HG02870 (cell line): ENCODE measurements around the gene AIFM3.

Experiments used
- ATAC-seq: cut with Tn5 transposase; IDR thresholded peaks from one replicate; pipeline ENCODE4 v1.9.1; 2021; ENCODE audit warnings: mild to moderate bottlenecking, moderate library complexity; ENCODE audit not compliant: unreplicated experiment

AIFM3 gene

DNA sequence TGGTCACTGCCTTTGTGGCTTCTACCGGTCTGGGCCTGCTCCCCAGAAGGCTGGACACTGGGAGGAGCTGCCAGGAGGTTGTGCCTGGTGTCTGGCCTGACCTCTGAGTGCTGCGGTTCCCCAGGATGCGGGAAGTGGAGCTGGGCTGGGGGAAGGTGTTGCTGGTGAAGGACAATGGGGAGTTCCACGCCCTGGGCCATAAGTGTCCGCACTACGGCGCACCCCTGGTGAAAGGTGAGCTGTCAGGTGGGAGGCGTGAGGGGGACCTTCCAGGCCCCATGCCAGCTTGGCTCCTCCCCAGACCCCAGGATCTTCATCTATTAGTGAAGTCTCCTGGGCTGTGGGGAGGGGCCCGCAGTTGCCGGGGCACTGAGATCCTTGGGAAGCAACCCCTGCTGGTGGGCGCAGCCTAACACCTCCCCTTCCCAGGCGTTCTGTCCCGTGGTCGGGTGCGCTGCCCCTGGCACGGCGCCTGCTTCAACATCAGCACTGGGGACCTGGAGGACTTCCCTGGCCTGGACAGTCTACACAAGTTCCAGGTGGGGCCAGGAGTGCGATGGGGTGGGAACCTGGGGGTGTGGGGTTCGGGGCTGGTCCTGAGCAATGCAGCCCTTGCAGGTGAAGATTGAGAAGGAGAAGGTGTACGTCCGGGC lies 6.7 kb downstream of the AIFM3 start:
- no peak for ATAC-seq

DNA sequence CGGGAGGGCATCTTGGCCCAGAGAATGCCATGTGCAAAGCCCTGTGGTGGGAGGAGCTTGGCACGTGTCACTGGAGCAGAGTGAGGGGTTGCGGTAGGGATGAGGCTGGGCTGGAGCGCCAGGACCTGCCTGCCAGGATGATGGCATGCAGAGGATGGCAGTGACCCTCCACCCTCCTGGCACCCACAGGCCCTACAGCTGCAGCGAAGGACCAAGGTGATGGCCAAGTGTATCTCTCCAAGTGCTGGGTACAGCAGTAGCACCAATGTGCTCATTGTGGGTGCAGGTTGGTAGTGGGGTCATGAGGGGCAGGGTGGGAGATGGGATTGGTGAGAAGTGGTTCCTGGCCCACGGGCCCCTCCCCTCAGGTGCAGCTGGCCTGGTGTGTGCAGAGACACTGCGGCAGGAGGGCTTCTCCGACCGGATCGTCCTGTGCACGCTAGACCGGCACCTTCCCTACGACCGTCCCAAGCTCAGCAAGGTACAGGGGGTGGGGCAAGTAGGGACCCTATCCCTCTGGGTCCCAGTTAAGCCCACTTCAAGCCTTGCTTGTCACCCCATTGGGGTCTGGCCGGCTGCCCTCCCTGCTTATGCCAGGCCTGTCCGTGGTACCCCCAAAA lies 7.4 kb downstream of the AIFM3 start:
- ATAC-seq: no peak

GRCh38 chr22:20975541-20976290 lies 8.7 kb downstream of the AIFM3 start:
- ATAC-seq: no peak

DNA sequence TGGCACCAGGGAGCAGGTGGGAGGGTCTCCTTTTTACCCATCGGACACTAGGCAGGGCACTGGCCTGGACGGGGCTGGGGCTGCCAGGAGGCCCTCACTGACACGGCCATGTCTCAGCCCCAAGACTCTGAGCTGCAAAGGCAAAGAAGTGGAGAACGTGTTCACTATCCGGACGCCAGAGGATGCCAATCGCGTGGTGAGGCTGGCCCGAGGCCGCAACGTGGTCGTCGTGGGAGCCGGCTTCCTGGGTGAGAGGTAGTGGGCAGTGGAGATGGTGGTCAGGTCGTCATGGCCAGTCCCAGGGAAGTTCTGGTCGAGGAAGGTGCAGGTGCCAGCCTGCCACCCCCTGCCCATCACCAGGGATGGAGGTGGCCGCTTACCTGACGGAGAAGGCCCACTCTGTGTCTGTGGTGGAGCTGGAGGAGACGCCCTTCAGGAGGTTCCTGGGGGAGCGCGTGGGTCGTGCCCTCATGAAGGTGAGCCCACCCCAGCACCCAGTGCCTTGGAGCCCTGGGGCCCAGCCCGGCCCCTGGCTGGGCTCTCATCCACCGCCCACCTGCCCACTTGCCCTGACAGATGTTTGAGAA lies 9.3 kb downstream of the AIFM3 start:
- ATAC-seq: no peak

DNA sequence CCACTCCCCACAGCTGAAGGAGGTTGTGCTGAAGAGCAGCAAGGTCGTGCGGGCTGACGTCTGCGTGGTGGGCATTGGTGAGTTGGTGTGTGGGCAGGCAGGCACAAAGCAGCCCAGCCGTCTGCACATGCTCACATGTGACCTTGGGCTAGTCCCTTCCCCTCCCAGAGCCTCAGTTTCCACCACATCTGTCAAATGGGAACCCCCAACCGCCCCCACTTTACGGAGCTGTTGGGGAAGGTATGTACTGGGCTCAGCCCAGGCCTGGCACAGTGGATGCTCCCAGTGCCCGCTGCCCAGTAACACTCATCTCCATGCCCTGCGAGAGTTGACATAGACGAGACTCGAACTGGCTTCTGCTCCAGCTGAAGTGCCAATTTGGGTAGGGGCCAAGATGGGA lies 10.0 kb downstream of the AIFM3 start:
- no peak for ATAC-seq

- no peak for ATAC-seq
Observed at GRCh38 chr22:20977516-20978170, 10.6 kb downstream of the AIFM3 start.

DNA sequence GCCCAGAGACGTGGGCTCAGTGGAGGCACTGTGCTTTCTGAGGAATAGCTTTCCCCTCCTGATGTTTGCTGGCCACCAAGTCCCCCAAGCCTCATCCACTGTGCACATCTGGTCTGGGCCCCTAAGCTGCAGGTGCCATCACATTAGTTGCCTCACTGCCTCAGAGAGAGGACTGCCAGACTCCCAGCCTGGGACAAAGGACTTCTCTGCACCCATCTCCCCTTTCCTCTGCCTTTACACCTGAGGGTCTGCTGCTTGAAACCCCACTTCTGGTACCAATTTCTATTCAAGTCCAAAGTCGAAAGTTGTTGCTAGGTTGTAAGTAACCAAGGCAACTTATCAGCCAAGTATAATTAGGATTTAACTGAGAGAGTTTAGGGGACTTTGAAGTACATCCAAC lies 11.4 kb downstream of the AIFM3 start:
- no peak for ATAC-seq

DNA sequence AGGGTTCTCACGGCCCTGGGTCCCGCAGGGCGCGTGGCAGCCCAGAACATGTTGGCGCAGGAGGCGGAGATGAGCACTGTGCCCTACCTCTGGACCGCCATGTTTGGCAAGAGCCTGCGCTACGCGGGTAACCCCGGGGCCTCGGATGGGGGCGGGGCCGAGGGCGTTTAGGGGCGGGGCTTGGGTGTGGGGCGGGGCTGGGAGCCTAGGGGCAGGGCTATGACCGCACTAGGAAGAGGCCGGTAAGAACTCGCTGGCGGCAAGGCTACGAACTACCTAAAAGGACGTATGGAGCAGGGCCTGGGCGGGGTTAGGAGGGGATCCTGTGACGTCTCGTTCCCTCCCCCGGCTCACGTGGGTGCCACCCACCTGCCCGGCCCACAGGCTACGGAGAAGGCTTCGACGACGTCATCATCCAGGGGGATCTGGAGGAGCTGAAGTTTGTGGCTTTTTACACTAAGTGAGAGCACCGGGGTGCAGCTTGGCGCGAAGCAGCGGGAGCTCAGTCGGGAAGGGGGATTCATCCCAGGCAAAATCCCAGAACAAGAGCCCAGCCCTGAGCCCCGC lies 12.3 kb downstream of the AIFM3 start:
- no peak for ATAC-seq

DNA sequence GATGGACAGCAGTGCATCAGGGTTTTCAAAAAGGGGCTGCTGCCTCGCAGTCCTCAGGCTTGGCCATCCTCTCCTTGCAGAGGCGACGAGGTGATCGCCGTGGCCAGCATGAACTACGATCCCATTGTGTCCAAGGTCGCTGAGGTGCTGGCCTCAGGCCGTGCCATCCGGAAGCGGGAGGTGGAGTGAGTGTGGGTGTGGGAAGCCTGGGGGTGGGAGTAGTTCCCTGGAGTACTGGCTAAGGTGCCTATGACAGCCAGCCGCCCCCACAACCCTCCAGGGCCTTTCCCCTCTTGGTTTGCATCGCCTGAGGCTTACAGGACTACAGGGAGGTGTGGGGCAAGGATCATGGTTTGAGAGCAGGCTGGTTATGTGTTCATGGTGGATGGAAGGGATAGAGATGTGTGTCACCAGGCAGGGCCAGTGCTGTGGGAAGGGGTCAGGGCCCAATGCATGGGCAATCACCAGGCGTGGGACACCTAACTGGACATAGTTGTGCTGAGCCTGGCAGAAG lies 12.9 kb downstream of the AIFM3 start:
- ATAC-seq: no peak

- ATAC-seq: no peak
Observed at GRCh38 chr22:20980523-20980922, 13.5 kb downstream of the AIFM3 start.

DNA sequence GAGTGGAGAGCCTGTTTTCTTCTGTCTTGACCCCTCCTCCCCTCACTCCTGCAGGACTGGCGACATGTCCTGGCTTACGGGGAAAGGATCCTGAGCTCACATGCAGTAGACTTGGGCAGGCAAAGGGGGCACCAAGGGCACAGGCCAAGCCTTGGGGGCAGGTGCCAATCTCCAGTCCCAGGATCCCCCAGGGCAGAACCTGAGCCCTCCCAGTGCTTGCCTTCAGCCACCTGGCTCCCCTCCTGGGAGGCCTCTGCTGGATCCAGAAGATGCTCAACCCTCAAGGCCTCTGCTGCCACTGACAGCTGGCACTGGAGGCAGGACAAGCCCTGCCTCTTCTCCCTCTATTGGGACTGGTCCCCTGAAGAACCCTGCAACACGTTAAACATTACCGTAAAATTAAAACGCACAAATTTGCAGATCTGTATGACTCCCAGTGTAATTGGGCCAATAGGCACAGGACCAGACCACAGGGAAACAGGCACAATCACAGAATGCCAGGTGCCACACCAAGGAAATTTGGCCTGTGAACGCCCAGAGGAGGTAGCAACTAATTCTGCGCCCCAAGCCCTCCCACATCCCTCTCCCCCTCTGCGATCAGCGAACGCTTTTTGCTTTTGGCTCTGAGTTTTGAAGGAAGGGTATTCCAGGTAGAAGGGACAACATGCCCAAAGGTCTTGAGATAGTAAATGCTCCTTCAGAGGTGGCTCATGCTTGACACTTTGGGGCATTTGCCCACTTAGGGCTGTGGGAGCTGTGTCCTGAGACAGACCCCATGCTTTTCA lies 14.1 kb downstream of the AIFM3 start:
- ATAC-seq: no peak

DNA sequence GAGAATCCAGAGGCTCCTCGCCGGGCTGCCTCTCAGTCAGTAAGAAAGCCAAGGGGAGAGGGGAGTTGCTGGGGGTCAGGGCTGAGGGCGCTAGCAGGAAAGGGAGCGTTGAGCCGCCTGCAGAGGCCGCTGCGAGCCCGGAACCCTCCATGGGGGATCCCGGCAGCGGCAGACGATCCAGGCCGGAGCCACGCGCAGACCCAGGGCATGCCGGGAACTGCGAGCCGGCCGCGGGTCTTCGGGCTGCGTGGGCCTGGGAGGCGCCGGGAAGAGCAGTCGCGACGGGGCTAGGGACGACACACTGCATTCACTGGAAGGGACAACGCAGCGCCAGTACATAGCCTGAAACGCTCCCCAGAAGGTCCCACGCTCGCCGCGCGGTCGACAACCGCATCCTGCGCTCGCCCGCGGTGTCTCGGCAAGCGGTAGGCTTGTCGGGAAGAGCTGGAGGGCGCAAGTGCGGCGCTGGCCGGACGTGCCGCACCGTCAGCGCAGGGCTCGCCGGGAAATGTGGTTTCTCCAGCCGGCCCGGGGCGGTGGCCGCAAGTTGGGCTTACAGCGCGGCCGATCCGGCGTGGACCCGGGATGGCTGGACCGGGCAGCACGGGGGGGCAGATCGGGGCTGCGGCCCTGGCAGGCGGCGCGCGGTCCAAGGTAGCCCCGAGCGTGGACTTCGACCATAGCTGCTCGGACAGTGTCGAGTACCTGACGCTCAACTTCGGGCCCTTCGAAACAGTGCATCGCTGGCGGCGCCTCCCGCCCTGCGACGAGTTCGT lies 14.9 kb downstream of the AIFM3 start, which contains the start of gene LZTR1:
TSS of gene LZTR1 (plus strand) at position 511 of the 776 bp plus-strand sequence. CDS start at position 586, 75 bp downstream.
- peak; percentile 70 for ATAC-seq

DNA sequence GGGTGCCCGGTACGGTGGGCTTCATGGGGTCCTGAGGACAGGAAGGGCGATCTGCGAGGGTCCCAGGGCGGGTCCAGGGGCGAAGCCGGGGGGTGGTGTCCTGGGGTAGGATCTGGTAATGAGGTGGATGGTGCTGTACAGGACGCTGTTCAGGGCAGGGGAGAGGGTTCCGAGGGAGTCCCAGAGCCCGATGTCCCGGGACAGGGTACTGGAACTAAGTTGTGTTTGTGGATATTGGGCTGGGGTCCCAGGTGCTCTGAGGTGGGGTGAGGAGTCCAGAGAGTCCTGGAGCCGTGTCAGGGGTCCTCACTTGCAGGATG lies 15.5 kb downstream of the AIFM3 start:
- no peak for ATAC-seq

GRCh38 chr22:20983081-20983771 lies 16.2 kb downstream of the AIFM3 start:
- ATAC-seq: no peak

DNA sequence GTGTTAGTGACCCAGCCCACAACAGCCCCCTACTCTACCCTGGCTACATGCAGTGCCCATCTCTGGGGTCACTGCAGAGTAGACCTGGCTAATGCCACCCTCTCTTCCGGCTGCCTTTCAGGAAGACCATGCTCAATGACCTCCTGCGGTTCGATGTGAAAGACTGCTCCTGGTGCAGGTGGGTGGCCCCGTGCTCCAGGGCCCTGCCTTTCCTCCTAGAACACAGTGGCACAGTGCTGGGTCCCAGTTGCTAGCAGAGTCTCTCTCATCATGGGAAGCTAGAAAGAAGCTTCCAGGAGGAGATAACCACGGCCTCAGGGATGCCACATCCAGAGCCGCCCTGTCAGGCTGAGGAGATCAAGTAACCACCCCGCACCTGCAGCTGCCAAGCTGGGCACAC lies 18.7 kb downstream of the AIFM3 start:
- ATAC-seq: no peak

GRCh38 chr22:20986365-20986764 lies 19.3 kb downstream of the AIFM3 start:
- no peak for ATAC-seq

- no peak for ATAC-seq
Observed at GRCh38 chr22:20987375-20987774, 20.3 kb downstream of the AIFM3 start.

GRCh38 chr22:20988573-20989322 lies 21.7 kb downstream of the AIFM3 start:
- ATAC-seq: no peak
